A673 (cell line): ENCODE data around the gene RUFY2. TPM values are rescaled to one million over a fixed set of nuclear protein-coding genes. Genes with fewer than 3 reads are reported as not detected.

Source experiments
- BruUV-seq: library from RNA; stranded (reverse); fragments of 400-500 nt; replicated peaks from 2 replicates; lab custom pipeline; 2021; lab: Mats Ljungman, UMichigan
- CTCF ChIA-PET: fragments of 300-600 bp; sonication (Branson Sonifier 250); formaldehyde crosslinking; loops from one replicate; lab custom pipeline; 2022; ENCODE audit warnings: antibody characterized with exemption; lab: Charles Lee
- POLR2A ChIA-PET: fragments of 300-600 bp; sonication (Branson Sonifier 250); formaldehyde crosslinking; loops from one replicate; lab custom pipeline; 2022; ENCODE audit warnings: antibody characterized with exemption; ENCODE audit not compliant: low non-redundant PET; lab: Charles Lee
- DNase-seq: peaks from one replicate; pipeline ENCODE4 v3.0.0-alpha.2; 2015; ENCODE audit warnings: low spot score
- H3K27ac ChIP-seq: fragments of 200-600 bp; sonication (generic); 2 replicates; pipeline ENCODE4 v1.5.1; 2016; ENCODE audit warnings: mixed run types, low read depth, mild to moderate bottlenecking, mixed read lengths, antibody characterized with exemption, low read length; ENCODE audit not compliant: poor library complexity, severe bottlenecking
- H3K27me3 ChIP-seq: fragments of 200-600 bp; sonication (generic); replicated peaks from 2 replicates; pipeline ENCODE4 v1.6.1; 2017; ENCODE audit warnings: mixed run types, low read depth, mild to moderate bottlenecking, mixed read lengths, antibody characterized with exemption, low read length; ENCODE audit not compliant: insufficient read depth, poor library complexity
- H3K36me3 ChIP-seq: fragments of 200-600 bp; sonication (generic); 2 replicates; pipeline ENCODE4 v1.6.1; 2016; ENCODE audit warnings: mixed run types, mild to moderate bottlenecking, mixed read lengths, antibody characterized with exemption, low read length; ENCODE audit not compliant: insufficient read depth, poor library complexity, severe bottlenecking
- H3K4me1 ChIP-seq: fragments of 200-600 bp; sonication (generic); 2 replicates; pipeline ENCODE4 v1.6.1; 2017; ENCODE audit warnings: mixed run types, mild to moderate bottlenecking, mixed read lengths, antibody characterized with exemption, low read length; ENCODE audit not compliant: insufficient read depth, poor library complexity, severe bottlenecking
- H3K4me3 ChIP-seq: fragments of 200-600 bp; sonication (generic); 2 replicates; pipeline ENCODE4 v1.5.1; 2016; ENCODE audit warnings: low read depth, mixed run types, mild to moderate bottlenecking, mixed read lengths, low read length; ENCODE audit not compliant: poor library complexity, severe bottlenecking
- H3K9me3 ChIP-seq: fragments of 200-600 bp; sonication (generic); 2 replicates; pipeline ENCODE4 v1.6.1; 2016; ENCODE audit warnings: mixed run types, low read depth, mild to moderate bottlenecking, mixed read lengths, antibody characterized with exemption, low read length; ENCODE audit not compliant: poor library complexity, severe bottlenecking
- EZH2 ChIP-seq: fragments of 200-600 bp; sonication (generic); IDR thresholded peaks from 2 replicates; pipeline ENCODE4 v1.6.1; 2017; ENCODE audit warnings: borderline replicate concordance, low read depth, mild to moderate bottlenecking, mixed read lengths, antibody characterized with exemption, low read length; ENCODE audit not compliant: poor library complexity, severe bottlenecking
- intact Hi-C: fragments of 100-400 bp; cut with micrococcal nuclease; formaldehyde crosslinking; loops from one replicate; pipeline ENCODE4 v1.10.0; 2022; ENCODE audit not compliant: unreplicated experiment
- total RNA-seq: library from RNA; stranded (reverse); gene quantifications from 2 replicates; pipeline ENCODE4 v1.2.3, GENCODE V29; 2021
- TF ChIP-seq, protein P1 (sequence below): fragments of 300-800, 200-600 bp; sonication (generic); conservative IDR thresholded peaks from 2 replicates; pipeline ENCODE4 v1.5.1; 2017; ENCODE audit warnings: low read depth, mild to moderate bottlenecking, antibody characterized with exemption, low read length, moderate library complexity, mixed read lengths

The RUFY2 gene
- total RNA-seq, 1 experiment from 2014 or later, result 25.8 TPM

DNA sequence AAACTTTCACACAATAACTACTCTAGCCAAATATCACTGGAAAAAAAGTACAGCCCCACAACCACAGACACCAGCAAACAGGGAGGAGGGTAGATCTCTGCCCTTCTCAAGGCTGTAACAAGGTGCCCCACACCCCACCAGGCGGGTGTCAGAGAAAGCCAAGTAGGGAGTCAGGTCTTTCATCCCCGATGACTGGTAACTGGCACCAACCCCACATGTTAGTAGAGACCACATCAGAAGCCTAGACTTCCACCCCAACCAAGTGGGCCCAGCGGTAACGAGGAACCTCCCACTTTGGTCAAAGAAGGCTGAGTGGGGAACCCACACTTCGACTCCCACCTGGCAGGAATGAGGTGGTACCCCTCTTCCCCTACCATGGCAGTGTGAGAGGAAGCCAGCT, 16.4 kb upstream of the RUFY2 start:
- H3K36me3 ChIP-seq, result peaks cover 33% of the 10 kb centered on the region
- intact Hi-C loops, result no loop called here

DNA sequence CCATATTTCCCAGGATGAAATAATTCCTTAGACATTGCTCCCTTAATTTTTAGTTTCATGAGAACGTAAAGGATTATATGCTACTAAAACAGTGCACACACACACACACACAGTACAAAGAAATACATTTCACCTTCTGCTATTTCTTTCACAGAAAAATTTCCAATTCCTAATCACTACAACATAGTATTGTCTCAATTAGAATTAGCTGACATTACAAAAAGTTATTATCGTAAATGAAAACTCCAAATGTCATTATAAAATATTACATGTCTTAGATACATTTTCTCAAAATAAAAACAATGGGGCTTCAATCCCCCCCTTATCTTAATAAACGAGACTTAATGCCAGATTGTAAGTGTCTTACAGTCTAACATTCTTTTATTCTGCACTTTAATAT, 12.3 kb upstream of the RUFY2 start:
- Histone ChIP-seq H3K27ac (no peak overlapping the region), H3K36me3 (peaks cover 51% of the 10 kb centered on the region), H3K4me1 (no peaks in the 10 kb centered on the region), H3K27me3 (no peaks in the 10 kb centered on the region), H3K4me3 (no peak overlapping the region), H3K9me3 (no peaks in the 10 kb centered on the region)
- POLR2A ChIA-PET, result no interaction called here
- DNase-seq, result no peak
- BruUV-seq, result no TSS peak
- intact Hi-C loops, result no loop called here
- CTCF ChIA-PET, result no interaction called here
- no peak for TF ChIP-seq EZH2
- TF ChIP-seq, protein P1, sequence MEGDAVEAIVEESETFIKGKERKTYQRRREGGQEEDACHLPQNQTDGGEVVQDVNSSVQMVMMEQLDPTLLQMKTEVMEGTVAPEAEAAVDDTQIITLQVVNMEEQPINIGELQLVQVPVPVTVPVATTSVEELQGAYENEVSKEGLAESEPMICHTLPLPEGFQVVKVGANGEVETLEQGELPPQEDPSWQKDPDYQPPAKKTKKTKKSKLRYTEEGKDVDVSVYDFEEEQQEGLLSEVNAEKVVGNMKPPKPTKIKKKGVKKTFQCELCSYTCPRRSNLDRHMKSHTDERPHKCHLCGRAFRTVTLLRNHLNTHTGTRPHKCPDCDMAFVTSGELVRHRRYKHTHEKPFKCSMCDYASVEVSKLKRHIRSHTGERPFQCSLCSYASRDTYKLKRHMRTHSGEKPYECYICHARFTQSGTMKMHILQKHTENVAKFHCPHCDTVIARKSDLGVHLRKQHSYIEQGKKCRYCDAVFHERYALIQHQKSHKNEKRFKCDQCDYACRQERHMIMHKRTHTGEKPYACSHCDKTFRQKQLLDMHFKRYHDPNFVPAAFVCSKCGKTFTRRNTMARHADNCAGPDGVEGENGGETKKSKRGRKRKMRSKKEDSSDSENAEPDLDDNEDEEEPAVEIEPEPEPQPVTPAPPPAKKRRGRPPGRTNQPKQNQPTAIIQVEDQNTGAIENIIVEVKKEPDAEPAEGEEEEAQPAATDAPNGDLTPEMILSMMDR, result no peak

More for the DNA sequence above, 16.4 kb upstream of the RUFY2 start:
- no peak for TF ChIP-seq EZH2
- TF ChIP-seq, protein P1, result no peak
- CTCF ChIA-PET, result no interaction called here
- no TSS peak for BruUV-seq
- Histone ChIP-seq H3K4me3 (no peak overlapping the region), H3K4me1 (no peaks in the 10 kb centered on the region), H3K27ac (peak overlapping the region; percentile 54), H3K27me3 (no peaks in the 10 kb centered on the region), H3K9me3 (no peaks in the 10 kb centered on the region)
- no peak for DNase-seq
- POLR2A ChIA-PET, result no interaction called here

DNA sequence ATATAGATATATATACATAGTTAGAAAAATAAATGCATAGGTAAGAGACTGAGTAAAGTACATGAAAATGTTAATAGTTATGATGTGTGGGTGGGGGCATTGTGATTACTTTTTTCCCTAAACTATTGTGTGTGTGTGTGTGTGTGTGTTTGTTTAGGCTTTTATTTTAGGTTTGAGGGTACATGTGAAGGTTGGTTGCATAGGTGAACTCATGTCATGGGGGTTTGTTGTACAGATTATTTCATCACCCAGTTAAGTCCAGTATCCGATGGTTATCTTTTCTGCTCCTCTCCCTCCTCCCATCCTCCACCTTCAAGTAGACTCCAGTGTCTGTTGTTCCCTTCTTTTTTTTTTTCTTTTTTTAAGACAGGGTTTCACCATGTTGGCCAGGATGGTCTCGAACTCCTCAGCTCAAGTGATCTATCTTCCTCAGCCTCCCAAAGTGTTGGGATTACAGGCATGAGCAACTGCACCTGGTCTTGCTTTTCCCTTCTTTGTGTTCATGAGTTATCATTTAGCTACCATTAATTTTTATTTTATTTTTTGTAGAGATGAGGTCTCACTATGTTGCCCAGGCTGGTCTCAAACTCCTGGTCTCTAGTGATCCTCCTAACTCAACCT, 1.9 kb upstream of the RUFY2 start:
- Histone ChIP-seq H3K9me3 (no peaks in the 10 kb centered on the region), H3K27me3 (no peaks in the 10 kb centered on the region), H3K4me3 (no peak overlapping the region), H3K4me1 (peaks cover 6% of the 10 kb centered on the region), H3K27ac (no peak overlapping the region), H3K36me3 (no peaks in the 10 kb centered on the region)
- BruUV-seq, result no TSS peak
- CTCF ChIA-PET, result no interaction called here
- TF ChIP-seq, protein P1, result no peak
- no peak for TF ChIP-seq EZH2
- DNase-seq, result no peak
- intact Hi-C loops, result no loop called here
- POLR2A ChIA-PET, result no interaction called here
